ENCODE data around the gene BIRC7.

DNA sequence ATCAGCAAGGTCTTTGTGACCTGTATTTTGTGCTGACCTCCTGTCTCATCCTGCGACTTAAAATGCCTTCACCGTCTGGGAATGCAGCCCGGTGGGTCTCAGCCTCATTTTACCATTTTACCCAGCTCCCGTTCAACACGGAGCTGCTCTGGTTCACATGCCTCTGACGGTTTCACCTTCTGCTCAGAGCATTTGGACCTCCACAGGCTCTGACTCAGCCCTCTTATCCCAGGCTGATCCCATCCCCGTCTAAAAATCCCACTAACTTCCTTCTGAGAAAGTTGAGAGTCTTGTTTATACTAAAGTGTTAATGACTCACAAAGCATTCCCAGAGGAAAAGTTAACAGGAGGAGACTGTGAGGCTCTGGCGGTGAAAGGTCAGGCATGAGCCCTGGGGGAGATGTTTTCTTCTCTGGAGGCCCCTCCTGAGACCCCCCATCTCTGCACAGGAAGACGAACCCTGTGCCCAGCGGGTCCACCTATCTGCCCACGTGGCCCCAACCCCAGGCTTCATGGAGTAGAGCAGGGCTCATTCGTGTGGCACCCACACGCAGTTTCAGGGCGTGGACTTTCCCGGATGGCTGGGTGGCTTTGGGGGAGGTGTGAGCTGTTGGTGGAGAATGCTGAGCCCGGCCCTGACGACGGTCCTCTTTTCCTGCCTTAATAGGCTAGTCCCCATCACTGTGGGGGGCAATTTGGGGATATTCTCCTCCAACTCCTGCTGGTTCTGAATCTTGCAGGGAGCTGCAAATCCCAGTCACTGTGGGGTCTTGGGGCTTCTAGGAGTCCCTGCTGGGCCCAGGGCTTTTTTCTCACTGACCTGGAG, 3.3 kb upstream of the BIRC7 start:
- TF ChIP-seq, protein P1, sequence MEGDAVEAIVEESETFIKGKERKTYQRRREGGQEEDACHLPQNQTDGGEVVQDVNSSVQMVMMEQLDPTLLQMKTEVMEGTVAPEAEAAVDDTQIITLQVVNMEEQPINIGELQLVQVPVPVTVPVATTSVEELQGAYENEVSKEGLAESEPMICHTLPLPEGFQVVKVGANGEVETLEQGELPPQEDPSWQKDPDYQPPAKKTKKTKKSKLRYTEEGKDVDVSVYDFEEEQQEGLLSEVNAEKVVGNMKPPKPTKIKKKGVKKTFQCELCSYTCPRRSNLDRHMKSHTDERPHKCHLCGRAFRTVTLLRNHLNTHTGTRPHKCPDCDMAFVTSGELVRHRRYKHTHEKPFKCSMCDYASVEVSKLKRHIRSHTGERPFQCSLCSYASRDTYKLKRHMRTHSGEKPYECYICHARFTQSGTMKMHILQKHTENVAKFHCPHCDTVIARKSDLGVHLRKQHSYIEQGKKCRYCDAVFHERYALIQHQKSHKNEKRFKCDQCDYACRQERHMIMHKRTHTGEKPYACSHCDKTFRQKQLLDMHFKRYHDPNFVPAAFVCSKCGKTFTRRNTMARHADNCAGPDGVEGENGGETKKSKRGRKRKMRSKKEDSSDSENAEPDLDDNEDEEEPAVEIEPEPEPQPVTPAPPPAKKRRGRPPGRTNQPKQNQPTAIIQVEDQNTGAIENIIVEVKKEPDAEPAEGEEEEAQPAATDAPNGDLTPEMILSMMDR (IDR thresholded peaks at IDR 0.05) = no peak
- TF ChIP-seq POLR2A (IDR thresholded peaks at IDR 0.05) (no peak), EP300 (IDR thresholded peaks at IDR 0.05) (no peak)

Data from tibial nerve (tissue), 4 donors.